Measurements from ENCODE around the gene BCKDHA. TPM values are rescaled to one million over a fixed set of nuclear protein-coding genes. Genes with fewer than 3 reads are reported as not detected.
A peak's percentile ranks its signal among the peaks of the same experiment; 100 is the strongest.

Gene BCKDHA
- total RNA-seq, 1 experiment from 2014 or later, result 19.4 TPM

GRCh38 chr19:41436674-41436951, 39.0 kb downstream of the BCKDHA start:
- no peak for TF ChIP-seq CTCF (IDR thresholded peaks at IDR 0.05; ENCODE audit: insufficient read depth in 1 of 2, low read depth in 1 of 2, low read length in 1 of 2, severe bottlenecking in 1 of 2, unreplicated experiment in 1 of 2)
- no peak overlapping the region for H3K27ac Mint-ChIP-seq (ENCODE audit: unreplicated experiment)
- peaks cover 16% of the 10 kb centered on the region for H3K36me3 Mint-ChIP-seq (ENCODE audit: insufficient read depth, unreplicated experiment)
- peaks cover 6% of the 10 kb centered on the region for H3K4me1 Mint-ChIP-seq (ENCODE audit: low read depth, unreplicated experiment)
- no peaks in the 10 kb centered on the region for H3K9me3 ChIP-seq
- POLR2A ChIA-PET, result no interaction called here
- H3K4me1 ChIP-seq, result no peaks in the 10 kb centered on the region
- DNase-seq, result no peak
- H3K36me3 ChIP-seq (ENCODE audit: control insufficient read depth, insufficient read depth, low read length), result peaks cover 1% of the 10 kb centered on the region
- H3K9me3 Mint-ChIP-seq (ENCODE audit: unreplicated experiment), result no peaks in the 10 kb centered on the region
- intact Hi-C loops (cut with micrococcal nuclease; ENCODE audit: unreplicated experiment), result no loop called here
- no peaks in the 10 kb centered on the region for H3K27me3 ChIP-seq (replicated peaks; ENCODE audit: control insufficient read depth, insufficient read depth, low read length)
- BruUV-seq (replicated peaks), result no TSS peak
- no peak overlapping the region for H3K4me3 ChIP-seq (ENCODE audit: low read depth, low read length)
- H3K4me3 Mint-ChIP-seq (ENCODE audit: unreplicated experiment), result no peak overlapping the region
- CTCF ChIA-PET, result interaction anchor here (1.1 kb wide), 1 partner anchor 16 kb away, joined by 6 read pairs; no protein-coding TSS in a partner anchor
- no peaks in the 10 kb centered on the region for H3K27me3 Mint-ChIP-seq (ENCODE audit: insufficient read depth, unreplicated experiment)

DNA sequence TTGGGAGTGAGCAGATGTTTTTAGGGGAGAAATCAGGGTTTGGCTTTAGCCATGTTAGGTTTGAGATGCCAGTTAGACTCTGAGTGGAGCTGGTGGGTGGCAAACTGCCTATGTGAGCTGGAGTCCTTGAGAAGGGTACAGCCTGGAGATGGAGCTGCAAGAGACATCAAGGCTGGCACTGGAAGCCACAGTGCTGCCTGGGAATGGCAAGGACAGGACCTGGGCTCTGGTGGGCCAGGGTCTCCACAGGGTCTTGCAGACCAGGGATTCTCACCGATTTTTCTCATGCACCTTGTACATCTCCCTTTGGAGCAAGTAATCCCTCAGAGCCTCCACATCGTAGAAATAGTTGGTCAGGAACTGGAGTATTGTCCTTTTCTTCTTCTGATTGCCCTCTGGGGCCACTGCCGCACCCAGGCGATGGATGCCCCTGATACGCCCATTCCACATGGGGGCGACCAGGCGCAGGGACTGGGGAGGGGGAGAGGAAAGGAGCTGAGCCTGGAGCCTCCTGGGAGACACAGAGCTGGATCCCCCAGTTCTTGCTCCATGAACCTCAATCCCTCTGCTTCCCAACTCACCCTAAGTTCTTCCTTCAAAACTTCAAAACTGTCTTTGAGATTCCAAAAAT, 40.4 kb downstream of the BCKDHA start:
- Mint-ChIP-seq H3K27ac (ENCODE audit: unreplicated experiment) (no peak overlapping the region), H3K36me3 (ENCODE audit: insufficient read depth, unreplicated experiment) (peaks cover 14% of the 10 kb centered on the region), H3K4me3 (ENCODE audit: unreplicated experiment) (peak overlapping the region; percentile 59), H3K27me3 (ENCODE audit: insufficient read depth, unreplicated experiment) (no peaks in the 10 kb centered on the region), H3K4me1 (ENCODE audit: low read depth, unreplicated experiment) (peaks cover 6% of the 10 kb centered on the region), H3K9me3 (ENCODE audit: unreplicated experiment) (no peaks in the 10 kb centered on the region)
- Histone ChIP-seq H3K36me3 (ENCODE audit: control insufficient read depth, insufficient read depth, low read length) (peaks cover 1% of the 10 kb centered on the region), H3K4me1 (no peaks in the 10 kb centered on the region), H3K4me3 (ENCODE audit: low read depth, low read length) (no peak overlapping the region), H3K9me3 (no peaks in the 10 kb centered on the region), H3K27me3 (replicated peaks; ENCODE audit: control insufficient read depth, insufficient read depth, low read length) (no peaks in the 10 kb centered on the region)
- ChIA-PET CTCF (no interaction called here), POLR2A (interaction anchor here (0.5 kb wide), 1 partner anchor 76 kb away, joined by 4 read pairs; no protein-coding TSS in a partner anchor)
- no peak for TF ChIP-seq CTCF (IDR thresholded peaks at IDR 0.05; ENCODE audit: insufficient read depth in 1 of 2, low read depth in 1 of 2, low read length in 1 of 2, severe bottlenecking in 1 of 2, unreplicated experiment in 1 of 2)
- peak in 1 of 2 experiments; percentile 22 for DNase-seq
- intact Hi-C loops (cut with micrococcal nuclease; ENCODE audit: unreplicated experiment), result loop anchor here (2.0 kb wide), 1 partner anchor 73 kb away; the partner anchor contains the start of gene B9D2
- BruUV-seq (replicated peaks), result no TSS peak

GRCh38 chr19:41439441-41440222, 42.0 kb downstream of the BCKDHA start, which contains the start of gene DMAC2:
Gene DMAC2, minus strand, starts transcription at chr19:41439912. Its CDS starts 13 bp downstream, at chr19:41439899.
- peak; percentile 95 to 98 for DNase-seq
- POLR2A ChIA-PET, result interaction anchor here (0.5 to 1.5 kb wide), 20 partner anchors 9 to 840 kb away, joined by 3 to 34 read pairs (median 4); partner anchors contain the start of genes B3GNT8, B9D2 and BCKDHA
- H3K4me3 ChIP-seq (ENCODE audit: low read depth, low read length), result peak within 1 kb of the TSS; percentile 96
- H3K27ac Mint-ChIP-seq (ENCODE audit: unreplicated experiment), result no peak within 1 kb of the TSS
- H3K36me3 Mint-ChIP-seq (ENCODE audit: insufficient read depth, unreplicated experiment), result peaks cover 14% of the 10 kb centered on the region
- H3K9me3 Mint-ChIP-seq (ENCODE audit: unreplicated experiment), result no peaks in the 10 kb centered on the region
- BruUV-seq (replicated peaks), result TSS peak; percentile 95
- peaks cover 1% of the 10 kb centered on the region; the same call in 1 of the 2 replicates for H3K36me3 ChIP-seq (ENCODE audit: control insufficient read depth, insufficient read depth, low read length)
- CTCF ChIA-PET, result interaction anchor here (0.6 to 2.1 kb wide), 15 partner anchors 9 to 1019 kb away, joined by 3 to 22 read pairs (median 4); partner anchors contain the start of gene B3GNT8
- no peaks in the 10 kb centered on the region for H3K4me1 ChIP-seq
- intact Hi-C loops (cut with micrococcal nuclease; ENCODE audit: unreplicated experiment), result loop anchor here (2.0 kb wide), 1 partner anchor 75 kb away; the partner anchor contains the start of gene B9D2
- H3K27me3 Mint-ChIP-seq (ENCODE audit: insufficient read depth, unreplicated experiment), result peaks cover 8% of the 10 kb centered on the region
- TF ChIP-seq CTCF (IDR thresholded peaks at IDR 0.05; ENCODE audit: insufficient read depth in 1 of 2, low read depth in 1 of 2, low read length in 1 of 2, severe bottlenecking in 1 of 2, unreplicated experiment in 1 of 2), result peak; percentile 20 to 58
- no peak within 1 kb of the TSS for H3K4me3 Mint-ChIP-seq (ENCODE audit: unreplicated experiment)
- no peaks in the 10 kb centered on the region for H3K27me3 ChIP-seq (replicated peaks; ENCODE audit: control insufficient read depth, insufficient read depth, low read length)
- H3K4me1 Mint-ChIP-seq (ENCODE audit: low read depth, unreplicated experiment), result peaks cover 6% of the 10 kb centered on the region
- no peaks in the 10 kb centered on the region for H3K9me3 ChIP-seq
